OCI-LY1 (cell line): ENCODE data around the gene WTAP.

Source experiments
- H2AFZ ChIP-seq: fragments of 200-600 bp; sonication (generic), shearing (Covaris generic); 2 replicates; pipeline ENCODE4 v1.6.0; 2014; ENCODE audit warnings: antibody characterized with exemption, mild to moderate bottlenecking, low read length
- H3F3A ChIP-seq: fragments of 200-600 bp; sonication (generic), shearing (Covaris generic); 2 replicates; pipeline ENCODE4 v1.6.0; 2014; ENCODE audit warnings: mild to moderate bottlenecking, antibody characterized with exemption, low read length, moderate library complexity; ENCODE audit not compliant: insufficient read depth
- H3K27ac ChIP-seq: fragments of 200-600 bp; sonication (generic); 2 replicates; pipeline ENCODE4 v1.5.1; 2014; ENCODE audit warnings: low read length, mixed run types, mild to moderate bottlenecking, low read depth; ENCODE audit not compliant: poor library complexity, severe bottlenecking
- H3K27me3 ChIP-seq: fragments of 200-600 bp; sonication (generic); 2 replicates; pipeline ENCODE4 v1.6.0; 2014; ENCODE audit warnings: antibody characterized with exemption, mild to moderate bottlenecking, low read length, moderate library complexity; ENCODE audit not compliant: insufficient read depth
- H3K36me3 ChIP-seq: fragments of 200-600 bp; sonication (generic); 2 replicates; pipeline ENCODE4 v1.6.1; 2014; ENCODE audit warnings: mild to moderate bottlenecking, antibody characterized with exemption, low read length, moderate library complexity, mixed read lengths; ENCODE audit not compliant: insufficient read depth
- H3K4me1 ChIP-seq: fragments of 200-600 bp; sonication (generic); 2 replicates; pipeline ENCODE4 v1.5.1; 2014; ENCODE audit warnings: mild to moderate bottlenecking, low read length, moderate library complexity; ENCODE audit not compliant: insufficient read depth, severe bottlenecking
- H3K4me2 ChIP-seq: fragments of 200-600 bp; sonication (generic), shearing (Covaris generic); 2 replicates; pipeline ENCODE4 v1.6.1; 2014; ENCODE audit warnings: low read length
- H3K4me3 ChIP-seq: fragments of 200-600 bp; sonication (generic); 2 replicates; pipeline ENCODE4 v1.5.1; 2014; ENCODE audit warnings: low read length, low read depth, mild to moderate bottlenecking, mixed read lengths; ENCODE audit not compliant: poor library complexity, severe bottlenecking
- H3K79me2 ChIP-seq: fragments of 200-600 bp; shearing (Covaris generic); 2 replicates; pipeline ENCODE4 v1.6.1; 2016; ENCODE audit warnings: mixed run types, low read length, mixed read lengths; ENCODE audit not compliant: insufficient read depth
- H3K9ac ChIP-seq: fragments of 200-600 bp; sonication (generic), shearing (Covaris generic); 2 replicates; pipeline ENCODE4 v1.6.1; 2014; ENCODE audit warnings: mild to moderate bottlenecking, low read length, mixed read lengths
- H3K9me2 ChIP-seq: fragments of 200-600 bp; sonication (generic), shearing (Covaris generic); 2 replicates; pipeline ENCODE4 v1.6.1; 2014; ENCODE audit warnings: low read depth, mild to moderate bottlenecking, low read length, mixed read lengths
- H3K9me3 ChIP-seq: fragments of 200-600 bp; shearing (Covaris generic); 2 replicates; pipeline ENCODE4 v1.6.1; 2014; ENCODE audit warnings: low read length, mixed read lengths
- H4K20me1 ChIP-seq: fragments of 200-600 bp; sonication (generic), shearing (Covaris generic); 2 replicates; pipeline ENCODE4 v1.6.0; 2016; ENCODE audit warnings: mild to moderate bottlenecking, low read length; ENCODE audit not compliant: insufficient read depth
- EZH2 ChIP-seq: fragments of 200-600 bp; sonication (generic), shearing (Covaris generic); IDR thresholded peaks from 2 replicates; pipeline ENCODE4 v1.8.0; 2017; ENCODE audit warnings: borderline replicate concordance, mixed run types, mild to moderate bottlenecking, antibody characterized with exemption, low read length, moderate library complexity, mixed read lengths
- TF ChIP-seq, protein P1 (sequence below): fragments of 200-600 bp; sonication (generic), shearing (Covaris generic); IDR thresholded peaks from 2 replicates; pipeline ENCODE4 v1.5.1; 2017; ENCODE audit warnings: mild to moderate bottlenecking, antibody characterized with exemption, low read length, moderate library complexity, mixed read lengths

WTAP gene

DNA sequence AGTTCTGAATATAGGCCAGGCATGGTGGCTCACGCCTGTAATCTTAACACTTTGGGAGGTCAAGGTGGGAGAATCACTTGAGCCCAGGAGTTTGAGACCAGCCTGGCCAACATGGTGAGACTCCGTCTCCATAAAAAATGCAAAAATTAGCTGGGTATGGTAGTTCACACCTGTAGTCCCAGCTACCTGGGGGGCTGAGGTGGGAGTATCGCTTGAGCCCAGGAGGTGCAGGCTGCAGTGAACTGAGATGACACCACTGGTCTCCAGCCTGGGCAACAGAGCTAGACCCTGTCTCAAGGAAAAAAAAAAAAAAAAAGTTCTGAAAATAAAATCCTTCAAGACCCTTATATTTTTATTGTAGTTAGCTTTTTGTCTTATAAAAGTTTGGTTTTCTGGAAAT, 11.7 kb upstream of the WTAP start:
- no peak overlapping the region for H3K9ac ChIP-seq
- no peak overlapping the region for H2AFZ ChIP-seq
- no peaks in the 10 kb centered on the region for H3K36me3 ChIP-seq
- H3K4me3 ChIP-seq = no peak overlapping the region
- no peak overlapping the region for H3K27ac ChIP-seq
- H3K27me3 ChIP-seq = no peaks in the 10 kb centered on the region
- H3K79me2 ChIP-seq = no peaks in the 10 kb centered on the region
- H4K20me1 ChIP-seq = no peaks in the 10 kb centered on the region
- no peaks in the 10 kb centered on the region for H3F3A ChIP-seq
- no peaks in the 10 kb centered on the region for H3K4me1 ChIP-seq
- TF ChIP-seq, protein P1, sequence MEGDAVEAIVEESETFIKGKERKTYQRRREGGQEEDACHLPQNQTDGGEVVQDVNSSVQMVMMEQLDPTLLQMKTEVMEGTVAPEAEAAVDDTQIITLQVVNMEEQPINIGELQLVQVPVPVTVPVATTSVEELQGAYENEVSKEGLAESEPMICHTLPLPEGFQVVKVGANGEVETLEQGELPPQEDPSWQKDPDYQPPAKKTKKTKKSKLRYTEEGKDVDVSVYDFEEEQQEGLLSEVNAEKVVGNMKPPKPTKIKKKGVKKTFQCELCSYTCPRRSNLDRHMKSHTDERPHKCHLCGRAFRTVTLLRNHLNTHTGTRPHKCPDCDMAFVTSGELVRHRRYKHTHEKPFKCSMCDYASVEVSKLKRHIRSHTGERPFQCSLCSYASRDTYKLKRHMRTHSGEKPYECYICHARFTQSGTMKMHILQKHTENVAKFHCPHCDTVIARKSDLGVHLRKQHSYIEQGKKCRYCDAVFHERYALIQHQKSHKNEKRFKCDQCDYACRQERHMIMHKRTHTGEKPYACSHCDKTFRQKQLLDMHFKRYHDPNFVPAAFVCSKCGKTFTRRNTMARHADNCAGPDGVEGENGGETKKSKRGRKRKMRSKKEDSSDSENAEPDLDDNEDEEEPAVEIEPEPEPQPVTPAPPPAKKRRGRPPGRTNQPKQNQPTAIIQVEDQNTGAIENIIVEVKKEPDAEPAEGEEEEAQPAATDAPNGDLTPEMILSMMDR = no peak
- no peak for TF ChIP-seq EZH2
- H3K9me2 ChIP-seq = no peaks in the 10 kb centered on the region
- H3K9me3 ChIP-seq = no peaks in the 10 kb centered on the region
- no peak overlapping the region for H3K4me2 ChIP-seq

DNA sequence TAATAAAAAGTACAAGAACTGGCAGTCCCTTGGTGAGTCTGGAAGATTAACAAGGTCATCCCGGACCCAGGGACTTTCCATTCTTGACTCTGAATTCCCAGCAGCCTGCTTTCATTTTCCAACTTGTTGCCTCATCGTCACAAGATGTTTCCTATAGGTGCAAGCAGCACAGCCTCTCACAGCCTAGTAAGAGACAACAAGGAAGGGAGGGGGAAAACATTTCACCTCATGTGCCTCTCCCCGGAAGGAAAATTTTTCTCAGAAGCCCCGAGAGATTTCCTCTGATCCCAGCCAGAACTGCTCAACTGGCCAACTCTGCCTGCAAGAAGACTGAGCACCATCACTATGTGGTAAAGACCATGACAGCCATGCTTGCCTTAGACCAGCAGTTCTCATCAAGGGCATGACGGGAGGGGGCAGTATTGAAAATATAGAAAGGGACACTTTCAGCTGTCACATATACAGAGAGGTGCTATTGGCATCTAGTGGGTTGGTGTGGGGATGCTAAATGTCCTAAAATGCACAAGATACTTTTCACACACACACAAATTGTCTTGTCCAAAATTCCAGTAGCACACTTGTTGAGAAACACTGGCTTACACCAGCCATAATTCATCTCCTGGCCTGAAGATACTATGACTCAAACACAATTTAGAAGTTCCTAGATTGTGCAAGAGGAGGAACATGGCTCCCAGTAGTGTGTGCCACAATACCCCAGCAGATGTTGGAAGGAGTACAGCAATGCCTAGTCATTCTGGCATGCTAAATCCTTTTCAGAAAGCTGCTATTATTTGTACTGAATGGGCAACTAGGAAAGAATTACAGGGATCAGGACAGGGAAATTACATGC, 10.8 kb upstream of the WTAP start:
- Histone ChIP-seq H3K79me2 (no peaks in the 10 kb centered on the region), H3K9me2 (no peaks in the 10 kb centered on the region), H3K27ac (no peak overlapping the region), H3K4me2 (no peak overlapping the region), H3K9me3 (no peaks in the 10 kb centered on the region), H3K36me3 (no peaks in the 10 kb centered on the region), H3F3A (no peaks in the 10 kb centered on the region), H3K4me3 (no peak overlapping the region), H3K4me1 (no peaks in the 10 kb centered on the region), H3K9ac (no peak overlapping the region), H4K20me1 (no peaks in the 10 kb centered on the region), H3K27me3 (no peaks in the 10 kb centered on the region), H2AFZ (no peak overlapping the region)
- TF ChIP-seq EZH2 = no peak
- TF ChIP-seq, protein P1 = no peak; the same call in 1 of the 2 replicates

DNA sequence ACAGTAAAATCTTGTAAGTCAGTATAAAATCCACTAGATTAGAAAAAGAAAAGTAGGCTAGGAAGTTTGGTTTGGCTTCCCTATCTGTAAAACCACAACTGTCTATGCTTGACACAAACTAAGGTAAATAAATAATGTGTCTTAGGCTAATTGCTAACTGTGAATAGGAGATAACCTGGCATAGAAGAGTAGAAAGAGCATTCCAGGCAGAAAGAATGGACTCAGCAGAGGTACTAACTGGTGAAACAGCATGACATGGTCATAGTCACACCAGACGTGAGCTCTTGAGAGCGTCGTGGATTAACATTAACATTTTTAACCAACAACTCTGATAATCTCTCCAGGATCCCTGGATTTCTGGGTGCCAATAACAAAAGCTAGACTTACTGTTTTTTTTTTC, 8.7 kb upstream of the WTAP start:
- Histone ChIP-seq H3K27ac (no peak overlapping the region), H3K79me2 (peaks cover 6% of the 10 kb centered on the region; the same call in 1 of the 2 replicates), H3K4me3 (no peak overlapping the region), H3K36me3 (peaks cover 9% of the 10 kb centered on the region), H3K27me3 (no peaks in the 10 kb centered on the region), H3K4me2 (no peak overlapping the region), H3K9me2 (no peaks in the 10 kb centered on the region), H2AFZ (no peak overlapping the region), H3K9me3 (no peaks in the 10 kb centered on the region), H4K20me1 (no peaks in the 10 kb centered on the region), H3K9ac (no peak overlapping the region), H3F3A (no peaks in the 10 kb centered on the region), H3K4me1 (no peaks in the 10 kb centered on the region)
- TF ChIP-seq, protein P1 = no peak
- TF ChIP-seq EZH2 = no peak
